ENCODE data around the gene STMN1.

DNA sequence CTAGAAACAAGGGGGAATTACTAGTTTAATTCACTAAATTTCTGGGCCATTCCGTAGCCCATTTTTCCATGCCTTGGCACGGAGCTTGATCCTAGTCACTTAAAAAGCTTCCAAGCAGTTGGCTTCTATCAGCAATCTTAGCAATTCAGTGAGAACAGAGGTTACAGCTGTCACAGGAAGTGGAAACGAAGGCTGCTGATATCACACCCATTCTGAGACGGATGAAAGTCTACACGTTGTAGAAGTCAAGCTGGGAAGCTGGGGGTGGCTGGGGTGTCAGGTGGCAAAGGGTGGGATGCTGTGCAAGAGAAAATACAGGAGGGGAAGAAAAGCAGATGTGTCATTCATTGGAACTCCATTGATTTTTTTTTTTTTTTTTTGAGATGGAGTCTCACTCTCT, 11.8 kb upstream of the STMN1 start:
- TF ChIP-seq, protein P1, sequence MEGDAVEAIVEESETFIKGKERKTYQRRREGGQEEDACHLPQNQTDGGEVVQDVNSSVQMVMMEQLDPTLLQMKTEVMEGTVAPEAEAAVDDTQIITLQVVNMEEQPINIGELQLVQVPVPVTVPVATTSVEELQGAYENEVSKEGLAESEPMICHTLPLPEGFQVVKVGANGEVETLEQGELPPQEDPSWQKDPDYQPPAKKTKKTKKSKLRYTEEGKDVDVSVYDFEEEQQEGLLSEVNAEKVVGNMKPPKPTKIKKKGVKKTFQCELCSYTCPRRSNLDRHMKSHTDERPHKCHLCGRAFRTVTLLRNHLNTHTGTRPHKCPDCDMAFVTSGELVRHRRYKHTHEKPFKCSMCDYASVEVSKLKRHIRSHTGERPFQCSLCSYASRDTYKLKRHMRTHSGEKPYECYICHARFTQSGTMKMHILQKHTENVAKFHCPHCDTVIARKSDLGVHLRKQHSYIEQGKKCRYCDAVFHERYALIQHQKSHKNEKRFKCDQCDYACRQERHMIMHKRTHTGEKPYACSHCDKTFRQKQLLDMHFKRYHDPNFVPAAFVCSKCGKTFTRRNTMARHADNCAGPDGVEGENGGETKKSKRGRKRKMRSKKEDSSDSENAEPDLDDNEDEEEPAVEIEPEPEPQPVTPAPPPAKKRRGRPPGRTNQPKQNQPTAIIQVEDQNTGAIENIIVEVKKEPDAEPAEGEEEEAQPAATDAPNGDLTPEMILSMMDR (IDR thresholded peaks at IDR 0.05): no peak
- TF ChIP-seq POLR2A (IDR thresholded peaks at IDR 0.05) (no peak), POLR2AphosphoS5 (IDR thresholded peaks at IDR 0.05; ENCODE audit: insufficient read depth in 1 of 2, low read depth in 1 of 2) (no peak)
